ENCODE measurements around the gene RTTN.

GRCh38 chr18:70219688-70220087, 14.2 kb upstream of the RTTN start:
- TF ChIP-seq CTCF (IDR thresholded peaks at IDR 0.05) (no peak), POLR2A (IDR thresholded peaks at IDR 0.05) (no peak), EP300 (IDR thresholded peaks at IDR 0.05) (no peak)
